Stimulated activated CD4-positive, alpha-beta T cell treated with anti-CD3 and anti-CD28 coated beads, TNF-alpha, amount 100 ng/mL, for 1 hour (primary cell): ENCODE results near the gene CASKIN1.

Source experiments
- DNase-seq, 3 donors: peaks; one replicate each; pipeline ENCODE4 v3.0.0-alpha.2; 2020; ENCODE audit warnings: low read depth in 3 of 3, low spot score in 1 of 3

The CASKIN1 gene

DNA sequence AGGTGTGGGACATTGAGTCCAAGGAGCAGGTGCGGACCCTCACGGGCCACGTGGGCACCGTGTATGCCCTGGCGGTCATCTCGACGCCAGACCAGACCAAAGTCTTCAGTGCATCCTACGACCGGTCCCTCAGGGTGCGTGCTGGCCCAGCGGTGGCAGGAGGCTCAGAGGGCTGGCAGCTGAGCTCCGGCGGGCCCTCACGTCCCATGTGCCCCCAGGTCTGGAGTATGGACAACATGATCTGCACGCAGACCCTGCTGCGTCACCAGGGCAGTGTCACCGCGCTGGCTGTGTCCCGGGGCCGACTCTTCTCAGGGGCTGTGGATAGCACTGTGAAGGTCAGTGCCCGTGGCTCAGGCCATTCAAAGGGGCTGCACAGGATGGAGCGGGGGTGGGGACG lies 20.4 kb downstream of the CASKIN1 start:
- no peak for DNase-seq

DNA sequence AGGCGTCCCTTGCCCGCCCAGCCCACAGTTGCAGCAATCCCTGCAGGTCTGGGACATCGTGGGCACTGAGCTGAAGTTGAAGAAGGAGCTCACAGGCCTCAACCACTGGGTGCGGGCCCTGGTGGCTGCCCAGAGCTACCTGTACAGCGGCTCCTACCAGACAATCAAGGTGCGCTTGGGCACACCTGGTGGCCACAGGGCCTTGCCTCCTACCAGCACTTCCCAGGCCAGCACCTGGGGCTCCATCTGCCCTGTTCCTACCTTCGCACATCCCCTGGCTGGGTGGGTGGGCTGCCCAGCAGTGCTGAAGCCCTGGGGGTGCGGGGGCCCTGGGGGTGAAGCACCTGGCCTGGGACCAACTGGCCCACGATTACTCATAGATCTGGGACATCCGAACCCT lies 21.0 kb downstream of the CASKIN1 start:
- no peak for DNase-seq

DNA sequence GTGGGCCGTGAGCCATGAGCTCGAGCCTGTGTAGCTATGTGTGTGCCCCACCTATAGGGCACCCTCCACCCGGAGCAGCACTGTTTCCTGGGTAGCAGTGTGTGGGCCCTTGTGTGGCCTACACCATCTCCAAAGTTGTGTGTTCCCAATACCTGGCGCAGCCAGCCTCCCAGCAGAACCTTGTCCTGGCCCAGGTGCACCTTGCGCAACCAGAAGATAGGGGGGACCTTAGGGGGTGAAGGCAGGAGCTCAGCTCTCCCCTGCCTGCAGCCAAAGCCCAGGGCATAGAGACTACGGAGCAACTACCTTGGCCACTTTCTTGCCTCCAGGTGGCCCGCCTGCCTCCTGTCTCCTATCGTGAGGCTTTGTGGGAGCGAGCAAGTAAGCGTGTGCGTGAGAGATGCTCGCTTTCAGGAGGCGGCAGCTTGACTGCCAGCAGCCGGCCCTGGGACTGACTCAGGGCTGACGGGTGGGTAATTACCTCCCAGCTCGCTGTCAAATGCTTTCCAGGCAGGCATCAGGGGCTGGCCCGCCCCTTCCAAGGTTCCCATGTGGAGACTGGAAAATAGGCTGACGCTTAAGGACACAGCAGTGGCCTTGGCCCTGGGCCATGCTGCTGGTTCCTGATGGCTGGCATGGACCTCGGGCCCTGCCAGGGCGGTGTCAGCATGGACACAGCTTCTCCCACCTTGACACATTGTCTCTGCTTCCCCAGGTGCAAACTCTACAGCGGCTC lies 21.8 kb downstream of the CASKIN1 start:
- DNase-seq = no peak

DNA sequence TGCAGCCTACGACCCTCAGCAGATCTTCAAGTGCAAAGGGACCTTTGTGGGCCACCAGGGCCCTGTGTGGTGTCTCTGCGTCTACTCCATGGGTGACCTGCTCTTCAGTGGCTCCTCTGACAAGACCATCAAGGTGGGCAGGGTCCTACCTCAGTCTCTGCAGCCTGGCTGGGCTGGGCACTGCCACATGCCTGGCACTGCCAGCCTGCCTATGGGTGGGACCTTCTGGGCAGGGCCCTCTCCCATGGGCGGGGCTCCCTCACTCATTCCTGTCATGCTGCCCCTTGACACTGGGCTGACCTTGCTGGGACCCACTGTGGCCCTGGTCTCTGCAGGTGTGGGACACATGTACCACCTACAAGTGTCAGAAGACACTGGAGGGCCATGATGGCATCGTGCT lies 22.5 kb downstream of the CASKIN1 start:
- DNase-seq = no peak

DNA sequence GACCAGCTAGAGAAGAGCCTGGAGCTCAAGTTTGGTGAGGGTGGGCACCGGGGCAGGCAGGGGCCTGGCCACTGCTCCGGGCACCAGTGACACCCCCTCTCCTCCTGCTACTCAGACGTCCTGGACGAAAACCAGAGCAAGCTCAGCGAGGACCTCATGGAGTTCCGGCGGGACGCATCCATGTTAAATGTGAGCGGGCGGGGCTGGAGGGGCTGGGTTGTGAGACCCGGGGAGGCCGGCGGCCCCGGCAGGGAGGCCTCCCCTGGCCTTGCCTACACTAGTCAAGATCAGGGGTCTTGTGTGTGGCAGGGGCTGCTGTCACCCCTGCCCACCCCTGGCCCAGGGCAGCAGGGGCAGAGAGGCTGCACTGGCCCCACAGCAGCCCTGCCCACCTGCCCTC lies 23.0 kb downstream of the CASKIN1 start:
- no peak for DNase-seq

DNA sequence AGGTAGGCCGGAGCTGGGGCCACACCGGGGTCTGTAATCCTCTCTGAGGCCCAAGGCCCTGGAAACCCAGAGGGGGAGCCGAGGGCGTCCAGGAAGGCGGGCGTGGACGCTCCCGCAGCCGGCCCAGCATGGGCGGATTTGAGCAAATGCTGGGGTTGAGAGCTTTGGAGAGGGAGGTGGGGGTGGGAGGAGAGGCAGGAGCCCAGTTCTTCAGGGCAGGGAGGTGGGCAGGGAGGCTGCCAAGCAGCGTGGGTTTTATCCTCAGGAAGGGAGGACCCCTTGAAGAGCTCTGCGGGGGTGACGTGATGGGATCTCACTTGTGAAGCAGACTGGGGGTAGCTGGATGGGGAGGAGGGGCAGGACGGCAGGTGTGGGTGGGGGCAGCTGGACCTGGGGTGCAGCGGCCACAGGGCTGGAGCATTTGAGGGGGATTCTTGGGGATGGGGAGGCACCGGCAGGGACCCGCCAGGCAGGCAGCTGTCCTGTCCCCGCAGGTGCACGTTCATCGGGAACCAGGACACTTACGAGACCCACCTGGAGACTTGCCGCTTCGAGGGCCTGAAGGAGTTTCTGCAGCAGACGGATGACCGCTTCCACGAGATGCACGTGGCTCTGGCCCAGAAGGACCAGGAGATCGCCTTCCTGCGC lies 23.6 kb downstream of the CASKIN1 start:
- no peak for DNase-seq

DNA sequence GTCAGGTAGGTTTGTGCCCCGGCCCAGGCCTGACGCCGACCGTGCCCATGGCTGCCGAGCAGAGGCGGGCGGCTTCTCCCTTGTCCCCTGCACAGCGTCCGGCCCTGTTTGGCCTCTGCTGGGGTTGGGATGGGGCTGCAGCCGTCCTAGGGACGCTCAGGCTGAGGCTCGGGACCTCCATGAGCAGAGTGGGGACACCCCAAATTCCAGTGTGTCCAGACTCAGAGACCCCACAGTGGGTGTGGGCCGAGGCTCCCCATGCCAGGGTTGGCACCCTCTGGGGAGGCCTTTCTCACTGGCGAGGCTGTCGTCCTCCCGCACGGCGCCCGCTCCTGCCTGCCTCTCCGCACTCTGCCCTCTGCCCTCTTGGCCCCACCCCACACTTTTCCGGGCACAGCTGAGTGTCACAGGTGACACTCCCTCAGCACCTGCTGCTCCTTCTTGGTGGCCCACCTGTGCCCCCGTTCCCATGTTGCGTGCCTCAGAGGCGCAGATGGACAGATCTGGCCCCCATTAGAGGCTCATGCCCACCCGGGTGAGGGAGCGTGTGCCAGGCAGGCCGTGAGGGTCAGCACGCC lies 24.7 kb downstream of the CASKIN1 start:
- DNase-seq = no peak

DNA sequence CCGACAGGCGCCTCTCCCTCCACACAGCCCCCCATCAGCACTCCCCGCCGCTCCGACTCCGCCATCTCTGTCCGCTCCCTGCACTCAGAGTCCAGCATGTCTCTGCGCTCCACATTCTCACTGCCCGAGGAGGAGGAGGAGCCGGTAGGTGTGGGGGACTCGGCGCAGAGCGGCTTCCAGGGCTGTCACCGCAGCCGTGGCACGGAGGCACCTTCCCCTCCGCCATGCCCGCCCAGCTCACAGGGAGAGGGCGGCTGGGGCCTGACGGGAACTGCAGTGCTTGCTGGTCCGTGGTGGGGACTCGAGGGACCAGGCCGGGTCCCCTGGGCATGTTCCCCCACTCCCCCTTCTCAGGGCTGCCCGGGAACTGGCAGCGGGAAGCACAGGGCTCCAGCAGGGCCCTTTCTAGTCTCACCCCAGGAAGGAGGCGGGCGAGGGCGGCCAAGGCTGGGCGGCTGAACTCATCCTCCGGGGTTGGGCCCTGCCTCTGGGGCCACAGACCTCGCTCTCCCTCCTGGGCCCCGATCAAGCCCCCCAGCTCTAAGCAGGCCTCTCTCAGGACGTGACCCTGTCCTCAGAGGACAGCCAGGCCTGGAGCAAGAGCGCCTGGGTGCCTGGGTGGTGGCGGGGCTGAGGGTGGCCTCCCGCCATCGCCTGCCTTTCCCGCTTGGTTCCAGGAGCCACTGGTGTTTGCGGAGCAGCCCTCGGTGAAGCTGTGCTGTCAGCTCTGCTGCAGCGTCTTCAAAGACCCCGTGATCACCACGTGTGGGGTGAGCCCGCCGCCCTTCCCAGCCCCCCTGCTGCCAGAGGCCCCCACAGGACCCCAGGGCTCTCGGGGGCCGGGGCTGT lies 25.6 kb downstream of the CASKIN1 start:
- no peak for DNase-seq

DNA sequence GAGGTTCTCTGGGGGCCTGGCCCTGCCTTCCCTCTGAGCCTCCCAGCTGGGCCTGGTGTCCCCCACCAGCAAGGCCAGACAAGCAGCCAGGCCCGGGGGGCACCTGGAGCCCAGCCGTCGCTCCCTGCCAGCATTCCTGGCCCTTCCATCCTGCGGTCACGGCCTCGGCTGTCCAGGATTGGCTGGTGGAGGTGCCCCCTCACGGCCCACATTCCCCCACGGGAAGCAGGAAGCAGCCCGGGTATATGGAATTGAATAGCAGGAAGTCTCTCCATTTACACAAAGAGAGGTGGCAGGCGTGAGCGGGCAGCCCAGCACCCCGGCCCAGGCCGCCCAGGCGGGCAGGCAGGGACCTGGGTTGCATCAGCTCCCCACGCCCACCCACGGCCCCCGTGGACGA lies 26.3 kb downstream of the CASKIN1 start:
- DNase-seq = no peak

DNA sequence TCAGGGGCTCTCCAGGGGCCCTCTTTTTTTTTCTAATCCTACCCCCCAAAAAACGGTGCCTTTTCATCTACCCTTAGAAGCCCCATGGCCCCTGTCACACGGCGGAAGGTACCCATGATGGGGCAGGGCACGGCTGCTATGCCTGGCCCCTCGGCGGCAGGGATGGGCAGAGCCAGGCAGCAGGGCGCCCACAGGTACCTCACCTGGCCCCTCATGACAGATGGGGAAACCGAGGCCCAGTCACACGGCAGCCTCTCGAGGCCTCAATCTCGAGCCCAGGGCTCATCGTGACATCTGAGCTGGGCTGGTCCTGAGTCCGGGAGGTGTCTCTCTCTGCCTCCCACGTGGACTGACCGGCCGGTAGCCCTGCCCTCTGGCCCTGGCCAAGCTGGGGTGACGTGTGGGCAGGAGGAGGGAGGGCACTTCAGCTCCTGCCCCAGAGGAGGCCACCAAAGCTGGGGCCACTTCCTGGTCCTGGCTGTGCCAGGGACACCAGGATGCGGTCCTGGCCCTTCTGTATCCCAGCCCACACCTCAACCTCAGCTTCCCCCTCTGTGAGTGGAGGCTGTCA lies 29.3 kb downstream of the CASKIN1 start:
- DNase-seq = no peak

DNA sequence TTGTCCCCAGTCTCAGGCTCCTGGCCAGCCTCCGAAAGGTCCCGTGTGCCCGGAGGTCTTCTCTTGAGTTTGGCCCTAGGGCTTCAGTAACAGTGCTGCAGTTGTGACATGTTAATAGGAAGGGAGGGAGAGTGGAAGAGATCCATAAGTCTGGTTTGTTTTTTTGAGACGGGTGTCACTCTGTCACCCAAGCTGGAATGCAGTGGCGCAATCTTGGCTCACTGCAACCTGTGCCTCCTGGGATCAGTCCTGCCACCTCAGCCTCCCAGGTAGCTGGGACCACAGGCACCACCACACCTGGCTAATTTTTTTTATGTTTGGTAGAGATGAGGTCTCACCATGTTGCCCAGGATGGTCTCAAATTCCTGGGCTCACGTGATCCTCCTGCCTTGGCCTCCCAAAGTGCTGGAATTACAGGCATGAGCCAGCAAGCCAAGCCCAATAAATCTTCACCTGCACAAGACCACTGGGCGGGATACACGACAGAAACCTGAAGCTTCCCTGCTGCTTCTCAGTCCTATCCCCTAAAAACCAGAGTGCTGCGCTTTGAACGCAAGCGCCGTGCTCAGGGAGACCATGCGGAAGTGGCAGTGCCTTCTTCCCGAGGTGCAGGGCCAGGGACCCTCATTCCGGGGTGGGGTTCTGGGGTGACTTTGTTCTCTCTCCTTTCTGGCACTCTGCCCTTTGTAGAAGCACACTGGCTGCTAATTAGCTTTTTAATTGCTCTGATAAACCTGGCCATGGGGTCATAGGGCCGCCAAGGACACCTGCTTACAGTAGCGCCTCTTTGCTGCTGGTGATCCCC lies 29.9 kb downstream of the CASKIN1 start:
- DNase-seq = no peak

DNA sequence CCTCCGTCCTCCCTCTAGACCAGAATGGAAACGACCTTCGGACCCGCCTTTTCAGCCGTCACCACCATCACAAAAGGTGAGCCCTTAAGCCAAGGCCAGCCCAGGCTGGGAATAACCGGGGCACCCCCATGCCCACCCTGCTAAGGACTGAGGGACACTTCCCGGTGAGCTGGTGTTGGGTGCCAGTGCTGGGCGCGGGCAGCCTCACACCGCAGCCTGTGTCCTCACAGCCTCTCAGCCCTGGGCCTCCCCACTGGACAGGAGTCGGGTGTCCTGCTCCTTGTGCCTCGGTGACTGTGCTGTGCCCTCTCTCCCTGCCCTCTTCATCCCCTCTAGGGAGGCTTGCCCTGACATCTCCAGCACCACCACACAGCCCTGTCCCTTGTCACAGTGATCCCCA lies 30.5 kb downstream of the CASKIN1 start:
- DNase-seq = no peak

DNA sequence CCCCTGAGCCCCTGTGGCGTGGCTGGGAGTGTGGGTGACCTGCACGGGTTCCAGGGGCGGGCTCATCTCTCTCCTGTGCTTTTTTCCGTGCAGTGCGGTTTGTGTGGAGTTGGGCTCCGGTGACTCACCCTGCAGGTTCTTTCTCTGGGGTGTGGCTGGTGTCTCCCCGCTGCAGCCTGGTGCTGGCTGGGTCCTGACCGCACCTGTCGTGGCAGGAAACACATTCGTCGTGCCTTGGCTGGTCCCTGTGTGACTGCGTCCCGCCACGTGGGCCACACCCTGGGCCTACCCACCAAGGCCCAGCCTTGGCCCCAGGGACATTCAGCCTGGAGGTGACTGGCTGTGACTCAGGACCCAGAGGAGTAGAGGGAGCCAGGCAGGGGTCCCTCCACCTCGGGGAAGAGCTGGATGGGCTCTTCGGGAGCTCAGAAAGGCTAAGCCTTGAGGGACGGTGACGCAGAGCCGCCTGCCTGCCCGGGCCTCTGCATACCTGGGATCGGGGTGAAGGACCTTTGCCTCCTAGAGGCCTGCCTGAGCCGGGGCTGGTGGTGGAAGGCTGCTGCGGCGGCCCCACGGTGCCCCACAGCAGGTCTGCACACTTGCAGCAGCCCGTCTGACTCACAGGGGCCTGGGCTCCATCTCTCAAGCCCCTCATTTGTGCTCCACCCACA lies 33.1 kb downstream of the CASKIN1 start:
- no peak for DNase-seq

DNA sequence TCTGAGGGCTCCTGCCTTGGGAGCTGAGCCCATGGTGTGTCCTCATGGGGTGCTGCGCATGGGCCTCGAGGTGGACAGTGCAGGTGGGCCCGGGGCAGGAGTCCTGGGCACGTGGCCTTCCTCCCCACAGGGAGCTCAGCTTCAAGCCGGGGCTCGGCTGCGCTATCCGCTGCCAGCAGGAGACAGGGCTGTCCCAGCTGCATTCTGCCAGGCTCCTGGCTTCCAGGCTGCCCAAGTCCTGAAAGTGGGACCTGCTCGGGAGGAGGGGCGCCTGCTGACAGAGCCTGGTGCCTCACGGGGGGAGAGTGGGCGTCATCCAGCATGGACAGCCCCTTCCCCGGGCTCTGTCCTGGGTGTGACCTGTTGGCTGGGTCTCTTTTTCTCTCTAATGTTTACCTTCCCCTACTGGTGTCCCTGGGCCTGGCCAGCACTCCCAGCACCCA lies 33.7 kb downstream of the CASKIN1 start:
- DNase-seq = no peak

DNA sequence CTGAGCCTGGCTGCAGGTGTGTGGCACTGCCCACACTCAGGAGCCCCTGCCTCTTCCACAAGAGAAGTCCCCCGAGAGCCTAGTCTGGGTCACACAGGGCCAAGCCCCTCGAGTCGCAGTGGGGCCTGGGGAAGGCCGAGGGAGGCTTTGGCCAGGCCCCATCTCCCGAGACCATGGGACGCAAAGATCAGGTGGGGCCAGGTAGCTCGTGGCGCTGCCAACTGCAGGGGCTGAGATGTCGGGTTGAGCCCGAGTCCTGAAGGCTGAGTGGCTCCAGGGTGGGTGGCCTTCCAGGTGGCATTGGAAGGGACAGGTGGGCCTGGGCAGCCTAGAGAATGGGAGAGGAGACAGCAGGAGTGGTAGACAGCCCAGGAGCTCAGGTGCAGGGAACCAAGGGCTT lies 34.5 kb downstream of the CASKIN1 start:
- no peak for DNase-seq

DNA sequence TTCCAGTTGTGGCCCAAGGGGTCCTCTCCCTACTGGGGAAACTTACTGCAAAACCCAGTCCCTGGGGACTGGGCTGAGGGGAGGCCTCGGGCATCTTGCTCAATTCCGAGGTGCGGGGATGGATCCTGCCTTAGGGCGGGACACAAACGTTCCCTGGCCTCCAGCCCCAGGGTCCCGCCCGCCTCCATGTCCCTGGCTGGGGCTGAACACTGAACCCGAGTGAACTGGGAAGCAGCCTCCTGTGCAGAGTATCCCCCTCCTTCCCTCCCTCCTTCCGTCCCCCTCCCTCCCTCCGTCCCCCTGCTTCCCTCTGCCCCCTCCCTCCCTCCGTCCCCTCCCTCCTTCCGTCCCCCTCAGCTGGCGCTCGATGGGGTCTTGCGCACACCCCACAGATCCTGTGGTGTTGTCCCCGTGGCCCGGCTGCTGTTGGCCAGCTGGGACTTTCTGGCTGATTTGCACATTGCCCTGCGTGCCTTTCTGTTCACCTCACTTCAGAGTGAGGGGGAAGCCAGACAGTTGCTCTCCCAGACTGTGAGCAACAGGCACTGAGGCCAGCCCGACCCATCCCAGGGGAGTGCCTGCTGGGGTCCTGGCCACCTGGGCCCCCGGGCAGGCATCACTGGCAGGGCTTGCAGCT lies 35.4 kb downstream of the CASKIN1 start:
- DNase-seq = no peak

DNA sequence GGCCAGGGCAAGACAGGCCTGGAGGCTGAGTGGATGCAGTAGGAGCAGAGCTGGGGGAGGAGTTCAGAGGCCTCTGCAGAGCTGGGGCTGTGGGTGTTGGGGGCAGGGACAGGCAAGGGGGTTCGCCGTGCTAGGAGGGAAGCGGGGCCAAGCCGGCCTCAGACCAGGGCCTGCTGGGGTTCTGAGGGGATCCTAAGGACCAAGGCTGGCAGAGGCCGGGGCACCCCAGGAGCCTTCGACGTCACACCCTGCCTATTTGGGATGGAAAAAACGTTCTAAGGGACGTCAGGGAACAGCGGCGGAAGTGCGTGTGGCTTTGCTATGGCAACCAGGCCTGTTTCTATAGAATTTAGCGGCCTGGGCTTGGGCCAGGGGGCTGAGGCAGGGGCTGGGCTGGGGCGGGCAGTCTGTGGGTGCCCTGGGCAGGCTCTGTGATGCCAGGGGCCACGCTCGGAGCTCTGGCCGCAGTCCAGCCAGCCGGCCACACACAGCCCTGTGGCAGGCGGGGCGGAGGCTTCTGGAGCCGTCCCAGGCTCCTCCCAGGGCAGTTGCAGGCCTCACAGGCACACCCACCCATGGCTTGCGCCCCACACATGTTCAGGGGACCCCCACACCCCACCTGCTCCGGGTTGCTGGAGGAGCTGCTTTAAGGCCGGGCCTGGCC lies 37.1 kb downstream of the CASKIN1 start:
- DNase-seq = no peak

DNA sequence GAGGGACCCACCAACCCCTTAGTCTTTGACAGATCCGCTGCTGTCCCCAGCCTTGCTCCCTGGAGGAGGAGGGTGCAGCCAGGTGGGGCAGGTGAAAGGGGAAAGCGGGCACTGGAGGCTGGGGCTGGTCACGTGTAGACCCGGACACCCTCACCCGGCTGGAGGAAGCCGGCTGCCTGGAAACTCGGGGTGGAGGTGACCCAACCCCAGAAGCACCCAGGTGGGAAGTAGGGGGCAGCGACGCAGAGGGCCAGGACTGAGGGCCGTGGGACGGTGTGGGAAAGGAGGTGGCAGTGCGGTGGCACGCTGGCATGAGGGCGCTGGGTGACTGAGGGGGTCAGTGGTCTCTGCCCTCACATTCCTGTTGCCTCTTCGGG lies 38.2 kb downstream of the CASKIN1 start:
- no peak for DNase-seq
